B cell (primary cell): Measurements from ENCODE around the gene NTN4. TPM values are rescaled to one million over a fixed set of nuclear protein-coding genes. Genes with fewer than 3 reads are reported as not detected.

ENCODE experiments used
- ATAC-seq: fragments of 200-7000 bp; cut with Tn5 transposase; one replicate; pipeline ENCODE4 v1.10.0; 2021; ENCODE audit warnings: low read depth, mild to moderate bottlenecking, moderate number of reproducible peaks, moderate library complexity
- CTCF ChIA-PET: fragments of 350-600 bp; sonication (Branson Sonifier 250); formaldehyde crosslinking; loops from one replicate; lab custom pipeline; 2021; ENCODE audit warnings: antibody characterized with exemption, inconsistent platforms; lab: Charles Lee
- POLR2A ChIA-PET: fragments of 350-600 bp; sonication (Branson Sonifier 250); formaldehyde crosslinking; loops from one replicate; lab custom pipeline; 2021; ENCODE audit warnings: antibody characterized with exemption; lab: Charles Lee
- DNase-seq: peaks from one replicate; pipeline ENCODE4 v3.0.0; 2013
- H2AFZ ChIP-seq: 2 replicates; pipeline ENCODE4 v1.6.1; 2012; ENCODE audit warnings: mild to moderate bottlenecking, low read depth, low read length; ENCODE audit not compliant: insufficient read depth, poor library complexity, severe bottlenecking
- H3K27ac ChIP-seq, 2 donors: 1 replicate in 1 of 2; 2 replicates in 1 of 2; pipeline ENCODE4 v1.5.1; 2012 to 2013; ENCODE audit warnings: low read length in 2 of 2, mild to moderate bottlenecking in 2 of 2, moderate library complexity in 1 of 2
- H3K27me3 ChIP-seq, 4 experiments: fragments of 200-600 bp in 1 of 4; sonication (generic) in 1 of 4; replicated peaks in 1 of 4; 1 replicate in 2 of 4; 2 replicates in 2 of 4; pipeline versions ENCODE4 v1.6.1 to v1.7.0; 2013 to 2016; ENCODE audit warnings: low read length in 3 of 4, mild to moderate bottlenecking in 2 of 4, mixed read lengths in 1 of 4, moderate library complexity in 1 of 4; ENCODE audit not compliant: insufficient read depth in 4 of 4, control insufficient read depth in 3 of 4; ENCODE audit errors: control extremely low read depth in 1 of 4
- H3K36me3 ChIP-seq, 2 experiments: replicated peaks in 1 of 2; 1 replicate in 1 of 2; 2 replicates in 1 of 2; pipeline versions ENCODE4 v1.6.1 to v1.7.1; 2013; ENCODE audit warnings: low read length in 1 of 2; ENCODE audit not compliant: insufficient read depth in 2 of 2, control insufficient read depth in 1 of 2; ENCODE audit errors: control extremely low read depth in 1 of 2, extremely low read depth in 1 of 2
- H3K4me1 ChIP-seq, 2 donors: fragments of 200-600 bp in 1 of 2; sonication (generic) in 1 of 2; 1 replicate in 1 of 2; 2 replicates in 1 of 2; pipeline versions ENCODE4 v1.5.1 to v1.6.1; 2013 to 2017; ENCODE audit warnings: low read length in 2 of 2; ENCODE audit not compliant: control insufficient read depth in 2 of 2, insufficient read depth in 2 of 2
- H3K4me2 ChIP-seq: replicated peaks from 2 replicates; pipeline ENCODE3; 2012; ENCODE audit warnings: mild to moderate bottlenecking, low read depth, low read length; ENCODE audit not compliant: poor library complexity, severe bottlenecking
- H3K4me3 ChIP-seq, 5 experiments: fragments of 200-600 bp in 1 of 5; sonication (generic) in 1 of 5; 1 replicate in 3 of 5; 2 replicates in 2 of 5; pipeline versions ENCODE4 v1.5.1 to v1.7.0; 2011 to 2016; ENCODE audit warnings: low read length in 4 of 5, mild to moderate bottlenecking in 4 of 5, low read depth in 2 of 5, control low read depth in 1 of 5, moderate library complexity in 1 of 5; ENCODE audit not compliant: insufficient read depth in 1 of 5; ENCODE audit errors: control extremely low read depth in 1 of 5, extremely low read depth in 1 of 5
- H3K79me2 ChIP-seq: fragments of 200-600 bp; sonication (generic); one replicate; pipeline ENCODE4 v1.6.0; 2016; ENCODE audit warnings: low read length; ENCODE audit not compliant: control insufficient read depth, insufficient read depth
- H3K9ac ChIP-seq: fragments of 200-600 bp; sonication (generic); 2 replicates; pipeline ENCODE4 v1.6.1; 2017; ENCODE audit warnings: mild to moderate bottlenecking, low read length, moderate library complexity
- H3K9me3 ChIP-seq, 3 donors: one replicate each; pipeline versions ENCODE4 v1.6.1 to v1.7.1; 2013; ENCODE audit warnings: low read length in 2 of 3; ENCODE audit not compliant: control insufficient read depth in 2 of 3, insufficient read depth in 1 of 3; ENCODE audit errors: control extremely low read depth in 1 of 3
- H4K20me1 ChIP-seq: 2 replicates; pipeline ENCODE4 v1.6.0; 2012; ENCODE audit warnings: mild to moderate bottlenecking, low read length; ENCODE audit not compliant: insufficient read depth, control insufficient read depth, poor library complexity, severe bottlenecking
- H3K27ac Mint-ChIP-seq: one replicate; pipeline ENCODE4 v1.8.0; 2021; ENCODE audit warnings: mixed read lengths
- H3K27me3 Mint-ChIP-seq: one replicate; pipeline ENCODE4 v1.8.0; 2021; ENCODE audit warnings: mixed read lengths
- H3K4me1 Mint-ChIP-seq: one replicate; pipeline ENCODE4 v1.8.0; 2021; ENCODE audit warnings: mixed read lengths
- H3K4me3 Mint-ChIP-seq: one replicate; pipeline ENCODE4 v1.8.0; 2021; ENCODE audit warnings: mixed read lengths
- H3K9me3 Mint-ChIP-seq: one replicate; pipeline ENCODE4 v1.8.0; 2022; ENCODE audit warnings: mixed read lengths; ENCODE audit not compliant: insufficient read depth
- CTCF ChIP-seq: fragments of 200-600 bp; IDR thresholded peaks from one replicate; pipeline ENCODE4 v1.8.0; 2022; ENCODE audit warnings: antibody characterized with exemption, mild to moderate bottlenecking
- EZH2 ChIP-seq: IDR thresholded peaks from 2 replicates; pipeline ENCODE4 v1.6.1; 2012; ENCODE audit warnings: borderline replicate concordance, low read depth, mild to moderate bottlenecking, moderate library complexity, low read length; ENCODE audit not compliant: insufficient read depth, poor library complexity, severe bottlenecking
- WGBS: methylation state at CpG from one replicate; pipeline ENCODE4 v1.1.5; 2013; ENCODE audit warnings: missing lambda C conversion rate; ENCODE audit not compliant: insufficient coverage; 5-methylcytosine and 5-hydroxymethylcytosine counted together
- intact Hi-C: fragments of 100-400 bp; cut with micrococcal nuclease; formaldehyde crosslinking; loops from one replicate; pipeline ENCODE4 v1.10.0; 2022
- polyA plus RNA-seq: library from polyadenylated mRNA; depleted of rRNA; stranded (reverse); fragments of >200 nt; gene quantifications from 2 replicates; pipeline ENCODE4 v1.2.3, GENCODE V29; 2012
- total RNA-seq, 2 donors: library from RNA; stranded (reverse); fragments of 120-200 nt in 1 of 2; gene quantifications; 1 replicate in 1 of 2; 2 replicates in 1 of 2; pipeline versions ENCODE4 v1.2.3 to v1.2.4, GENCODE V29; 2013 to 2022

NTN4 gene
- total and polyA plus RNA-seq, 2 donors (not counting 1 experiment from before 2014, with no cell fraction given): not detected

DNA sequence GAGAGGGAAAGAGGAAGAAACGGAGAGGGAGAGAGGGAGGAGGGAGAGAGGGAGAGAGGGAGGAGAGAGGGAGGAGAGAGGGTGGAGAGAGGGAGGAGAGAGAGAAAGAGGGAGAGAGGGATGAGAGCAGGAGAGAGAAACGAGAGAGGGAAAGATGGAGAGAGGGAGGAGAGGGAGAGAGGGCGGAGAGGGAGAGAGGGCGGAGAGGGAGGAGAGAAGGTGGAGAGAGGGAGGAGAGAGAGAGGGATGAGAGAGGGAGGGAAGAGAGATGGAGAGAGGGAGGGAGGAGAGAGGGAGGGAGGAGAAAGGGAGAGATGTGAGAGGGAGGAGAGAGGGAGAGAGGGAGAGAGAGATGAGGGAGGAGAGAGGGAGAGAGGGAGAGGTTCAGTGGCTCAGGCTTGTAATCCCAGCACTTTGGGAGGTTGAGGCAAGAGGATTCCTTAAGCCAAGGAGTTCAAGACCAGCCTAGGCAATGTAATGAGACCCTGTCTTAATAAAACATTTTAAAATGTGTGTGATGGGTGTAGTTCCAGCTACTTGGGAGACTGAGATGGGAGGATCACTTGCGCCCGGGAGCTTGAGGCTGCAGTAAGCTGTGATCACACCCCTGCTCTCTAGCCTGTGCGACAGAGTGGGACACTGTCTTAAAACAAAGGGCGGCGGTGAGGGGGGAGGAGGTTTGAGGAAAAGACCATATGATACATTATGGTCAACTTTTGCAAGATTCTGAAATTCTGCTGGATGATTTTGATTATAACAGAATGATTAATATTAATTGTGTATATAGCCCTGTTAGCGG is 46.9 kb upstream of the NTN4 start:
- H3K9me3 Mint-ChIP-seq: no peaks in the 10 kb centered on the region
- H3K79me2 ChIP-seq: no peaks in the 10 kb centered on the region
- no peaks in the 10 kb centered on the region for H3K9me3 ChIP-seq
- peaks cover 2% of the 10 kb centered on the region for H3K4me1 Mint-ChIP-seq
- TF ChIP-seq CTCF (no peak), EZH2 (no peak)
- ATAC-seq (no peak), DNase-seq (no peak)
- H2AFZ ChIP-seq: peak overlapping the region; percentile 30
- H3K4me1 ChIP-seq: no peaks in the 10 kb centered on the region
- CTCF ChIA-PET: no interaction called here
- H4K20me1 ChIP-seq: no peaks in the 10 kb centered on the region
- H3K4me3 Mint-ChIP-seq: no peak overlapping the region
- POLR2A ChIA-PET: no interaction called here
- H3K27me3 ChIP-seq: peaks cover 0 to 6% (median 2%) of the 10 kb centered on the region in 4 experiments
- no peak overlapping the region for H3K9ac ChIP-seq
- H3K27me3 Mint-ChIP-seq: peaks cover 28% of the 10 kb centered on the region
- no peaks in the 10 kb centered on the region for H3K36me3 ChIP-seq
- no peak overlapping the region for H3K27ac Mint-ChIP-seq
- no peak overlapping the region for H3K4me2 ChIP-seq
- no peak overlapping the region for H3K4me3 ChIP-seq
- no peak overlapping the region for H3K27ac ChIP-seq
- intact Hi-C loops: no loop called here
- WGBS: 84% methylated on average over 7 of the region's 10 CpGs

DNA sequence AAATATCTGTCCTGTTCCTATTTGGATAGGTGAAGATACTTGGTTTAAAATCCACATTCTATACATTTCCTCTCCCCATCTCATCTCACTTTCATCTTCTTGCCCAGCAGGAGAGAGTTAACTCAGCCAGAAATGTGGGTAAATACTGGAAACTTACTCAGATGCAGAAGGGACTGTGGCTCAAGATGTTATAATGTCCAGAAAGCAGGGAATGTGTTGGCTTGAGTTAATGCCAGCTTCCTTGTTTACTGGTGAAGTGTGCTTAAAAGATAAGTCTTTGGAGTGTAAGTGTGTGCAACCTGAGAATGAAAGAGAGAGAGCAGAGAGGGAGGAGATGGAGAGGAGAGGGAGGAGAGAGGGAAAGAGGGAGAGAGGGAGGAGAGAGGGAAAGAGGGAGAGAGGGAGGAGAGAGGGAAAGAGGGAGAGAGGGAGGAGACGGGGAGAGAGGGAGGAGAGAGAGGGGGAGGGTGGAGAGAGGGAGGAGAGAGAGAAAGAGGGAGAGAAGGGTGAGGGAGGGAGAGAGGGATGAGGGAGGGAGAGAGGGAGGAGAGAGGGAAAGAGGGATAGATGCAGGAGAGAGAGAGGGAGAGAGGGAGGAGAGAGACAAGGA is 46.2 kb upstream of the NTN4 start:
- H3K79me2 ChIP-seq: no peaks in the 10 kb centered on the region
- intact Hi-C loops: no loop called here
- POLR2A ChIA-PET: no interaction called here
- CTCF ChIA-PET: no interaction called here
- no peak overlapping the region for H3K9ac ChIP-seq
- ATAC-seq (no peak), DNase-seq (no peak)
- H3K4me3 Mint-ChIP-seq: no peak overlapping the region
- H3K4me3 ChIP-seq: no peak overlapping the region
- no peaks in the 10 kb centered on the region for H3K36me3 ChIP-seq
- H2AFZ ChIP-seq: no peak overlapping the region
- peaks cover 2% of the 10 kb centered on the region for H3K4me1 Mint-ChIP-seq
- H3K27me3 ChIP-seq: peaks cover 0 to 6% (median 2%) of the 10 kb centered on the region in 4 experiments
- H3K27ac ChIP-seq: no peak overlapping the region
- no peaks in the 10 kb centered on the region for H3K9me3 Mint-ChIP-seq
- TF ChIP-seq EZH2: no peak
- no peak for TF ChIP-seq CTCF
- H4K20me1 ChIP-seq: no peaks in the 10 kb centered on the region
- no peak overlapping the region for H3K27ac Mint-ChIP-seq
- no peaks in the 10 kb centered on the region for H3K9me3 ChIP-seq
- no peak overlapping the region for H3K4me2 ChIP-seq
- 25% methylated on average over 1 of the region's 1 CpG for WGBS
- no peaks in the 10 kb centered on the region for H3K4me1 ChIP-seq
- H3K27me3 Mint-ChIP-seq: peaks cover 31% of the 10 kb centered on the region
